Right ventricle myocardium inferior (tissue), 1 donor: ENCODE measurements around the gene SMIM35. TPM values are rescaled to one million over a fixed set of nuclear protein-coding genes. Genes with fewer than 3 reads are reported as not detected.

Experiments used
- ATAC-seq: fragments of 200-7000 bp; cut with Tn5 transposase; one replicate; pipeline ENCODE4 v1.9.1; 2020; ENCODE audit warnings: mild to moderate bottlenecking, moderate library complexity
- DNase-seq: peaks from one replicate; pipeline ENCODE4 v3.0.0; 2021; ENCODE audit errors: missing footprints
- intact Hi-C: fragments of 100-400 bp; cut with DNase I; formaldehyde crosslinking; loops from one replicate; pipeline ENCODE4 v1.11.0; 2022
- total RNA-seq: library from RNA; stranded (reverse); fragmentation: NEBNext Ultra II Directional; extraction: Animal tissue kit (Norgen Biotek cat#: 25700); gene quantifications from one replicate; pipeline ENCODE4 v1.2.1, GENCODE V29; 2021
- donor health status: DM: no; HTN: yes; CAD: no; lungs with severe emphysema.

SMIM35 gene
- total RNA-seq, 1 donor from 2014 or later: not detected

- no peak for ATAC-seq
- DNase-seq: no peak
- intact Hi-C loops: no loop called here
Observed at GRCh38 chr11:117999354-117999993, 87.3 kb downstream of the SMIM35 start.

- no peak for ATAC-seq
- DNase-seq: no peak
- intact Hi-C loops: no loop called here
Observed at GRCh38 chr11:117998664-117999353, 88.0 kb downstream of the SMIM35 start.

- intact Hi-C loops: no loop called here
- ATAC-seq (no peak), DNase-seq (no peak)
Observed at GRCh38 chr11:117997823-117998579, 88.8 kb downstream of the SMIM35 start.

- ATAC-seq: no peak
- no peak for DNase-seq
- intact Hi-C loops: no loop called here
Observed at GRCh38 chr11:117997406-117997805, 89.4 kb downstream of the SMIM35 start.

- ATAC-seq: no peak
- DNase-seq: no peak
- intact Hi-C loops: no loop called here
Observed at GRCh38 chr11:117996058-117996457, 90.7 kb downstream of the SMIM35 start.

- no peak for DNase-seq
- intact Hi-C loops: no loop called here
- ATAC-seq: no peak
Observed at GRCh38 chr11:117995472-117995871, 91.3 kb downstream of the SMIM35 start.

GRCh38 chr11:117993988-117994745 is 92.6 kb downstream of the SMIM35 start:
- no peak for DNase-seq
- peak; percentile 74 for ATAC-seq
- intact Hi-C loops: no loop called here

- DNase-seq (no peak), ATAC-seq (no peak)
- intact Hi-C loops: no loop called here
Observed at GRCh38 chr11:117992620-117993019, 94.1 kb downstream of the SMIM35 start.

- intact Hi-C loops: no loop called here
- no peak for DNase-seq
- ATAC-seq: no peak
Observed at GRCh38 chr11:117992136-117992535, 94.6 kb downstream of the SMIM35 start.

GRCh38 chr11:117989351-117990102 is 97.2 kb downstream of the SMIM35 start:
- ATAC-seq: peak; percentile 32
- no peak for DNase-seq
- intact Hi-C loops: no loop called here

- no peak for ATAC-seq
- intact Hi-C loops: no loop called here
- no peak for DNase-seq
Observed at GRCh38 chr11:117986981-117987574, 99.7 kb downstream of the SMIM35 start.

GRCh38 chr11:117985953-117986887 is 100.5 kb downstream of the SMIM35 start, which contains the start of gene IL10RA:
TSS of gene IL10RA (plus strand) at chr11:117986394. CDS start at chr11:117986468, 74 bp downstream.
- DNase-seq: peak; percentile 94
- ATAC-seq: peak; percentile 97
- intact Hi-C loops: no loop called here

GRCh38 chr11:117984476-117984875 is 102.3 kb downstream of the SMIM35 start:
- no peak for DNase-seq
- intact Hi-C loops: no loop called here
- no peak for ATAC-seq

GRCh38 chr11:117983163-117983475 is 103.6 kb downstream of the SMIM35 start:
- intact Hi-C loops: no loop called here
- no peak for ATAC-seq

GRCh38 chr11:117980720-117981119 is 106.0 kb downstream of the SMIM35 start:
- ATAC-seq (no peak), DNase-seq (no peak)
- intact Hi-C loops: no loop called here

More at GRCh38 chr11:117983163-117983475, 103.6 kb downstream of the SMIM35 start:
- DNase-seq: no peak

GRCh38 chr11:117980280-117980679 is 106.5 kb downstream of the SMIM35 start:
- intact Hi-C loops: no loop called here
- DNase-seq (no peak), ATAC-seq (no peak)
